Peyer's patch (tissue), 4 donors: ENCODE data around the gene B3GNT8. TPM values are rescaled to one million over a fixed set of nuclear protein-coding genes. Genes with fewer than 3 reads are reported as not detected.
"Not testable (repeated sequence)": the region's sequence is repeated elsewhere in the genome, so short reads cannot be mapped to it uniquely, and the experiment has no call there.

Experiments used
- DNase-seq, 3 donors: peaks; one replicate each; pipeline ENCODE4 v3.0.0-alpha.2; 2017 to 2019
- H3K27ac ChIP-seq, 4 donors: fragments of 200-600 bp; sonication (generic); one replicate each; pipeline ENCODE4 v1.5.1; 2016 to 2019
- H3K27me3 ChIP-seq, 2 donors: fragments of 200-600 bp; sonication (generic); one replicate each; pipeline ENCODE4 v1.5.1; 2019
- H3K36me3 ChIP-seq, 3 donors: fragments of 200-600 bp; sonication (generic); one replicate each; pipeline ENCODE4 v1.5.1; 2016 to 2019
- H3K4me1 ChIP-seq, 4 donors: fragments of 200-600 bp; sonication (generic); one replicate each; pipeline ENCODE4 v1.5.1; 2016 to 2019
- H3K4me3 ChIP-seq, 4 donors: fragments of 200-600 bp; sonication (generic); 1 replicate in 3 of 4; 2 replicates in 1 of 4; pipeline ENCODE4 v1.5.1; 2016 to 2019; ENCODE audit warnings: mild to moderate bottlenecking in 1 of 4
- H3K9me3 ChIP-seq, 4 donors: fragments of 200-600 bp; sonication (generic); one replicate each; pipeline ENCODE4 v1.5.1; 2016 to 2019; ENCODE audit warnings: mild to moderate bottlenecking in 1 of 4
- POLR2A ChIP-seq, 2 donors: fragments of 450-650 bp; IDR thresholded peaks; one replicate each; pipeline ENCODE4 v1.5.1; 2017; ENCODE audit warnings: antibody characterized with exemption in 2 of 2, mild to moderate bottlenecking in 2 of 2, moderate library complexity in 2 of 2
- total RNA-seq, 4 donors: library from RNA; depleted of rRNA; stranded (reverse); fragments of >200 nt; gene quantifications; one replicate each; pipeline ENCODE4 v1.1.0, GENCODE V29; 2016
- TF ChIP-seq, protein P1 (sequence below), 6 experiments: fragments of 450-650 bp in 4 of 6; fragments of 200-600 bp in 2 of 6; sonication (generic) in 1 of 6; IDR thresholded peaks; one replicate each; pipeline ENCODE4 v1.5.1; 2017 to 2019; ENCODE audit warnings: antibody characterized with exemption in 6 of 6, mild to moderate bottlenecking in 3 of 6, moderate library complexity in 1 of 6

The B3GNT8 gene
- total RNA-seq, 4 donors from 2014 or later, result 15.7 to 98.4 (median 62.8) TPM

DNA sequence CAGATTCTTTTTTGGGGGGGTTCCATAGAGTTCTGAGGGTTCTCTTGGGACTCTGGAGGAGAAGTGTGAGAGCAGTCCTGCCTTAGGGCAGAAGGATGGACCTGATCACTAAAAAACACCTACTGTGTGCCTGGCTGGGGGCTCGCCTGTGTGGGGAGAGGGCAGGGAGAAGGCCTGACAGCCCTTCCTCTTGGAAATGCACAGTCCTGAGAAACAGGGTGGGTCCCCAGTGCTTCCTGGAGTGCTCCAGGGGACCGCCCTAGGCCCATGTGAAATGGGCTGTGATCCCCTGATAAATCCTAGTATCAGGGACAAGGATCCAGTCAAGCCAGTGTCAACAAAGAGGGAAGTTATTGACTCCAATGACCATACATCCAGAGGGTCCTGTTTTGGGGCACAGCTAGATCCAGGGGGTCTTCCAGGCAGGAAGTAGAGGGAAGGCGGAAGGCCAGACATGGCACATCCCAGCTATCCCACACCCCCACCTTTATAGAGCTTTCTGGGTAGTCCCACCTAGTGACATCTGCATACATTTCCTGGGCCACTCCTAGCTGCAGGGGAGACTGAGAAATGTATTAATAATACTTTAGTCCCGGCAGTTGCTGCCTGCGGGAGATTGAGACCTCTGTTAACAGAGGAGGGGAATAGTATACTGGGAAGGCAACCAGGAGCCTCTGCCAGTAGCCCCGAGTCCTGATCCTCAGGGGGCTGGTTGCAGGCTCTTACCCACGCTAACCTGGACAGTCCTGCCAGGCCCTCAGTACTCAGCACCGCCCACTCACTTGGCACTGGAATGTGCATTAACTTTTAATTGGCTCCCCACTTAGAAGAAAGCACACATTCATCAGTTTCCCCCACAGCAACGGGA, 15.8 kb downstream of the B3GNT8 start:
- Histone ChIP-seq H3K4me3 (no peak overlapping the region), H3K4me1 (peaks cover 0 to 42% (median 3%) of the 10 kb centered on the region in 4 donors), H3K27ac (no peak overlapping the region), H3K27me3 (no peaks in the 10 kb centered on the region), H3K9me3 (no peaks in the 10 kb centered on the region), H3K36me3 (peaks cover 0 to 52% (median 0%) of the 10 kb centered on the region in 3 donors)
- TF ChIP-seq, protein P1, sequence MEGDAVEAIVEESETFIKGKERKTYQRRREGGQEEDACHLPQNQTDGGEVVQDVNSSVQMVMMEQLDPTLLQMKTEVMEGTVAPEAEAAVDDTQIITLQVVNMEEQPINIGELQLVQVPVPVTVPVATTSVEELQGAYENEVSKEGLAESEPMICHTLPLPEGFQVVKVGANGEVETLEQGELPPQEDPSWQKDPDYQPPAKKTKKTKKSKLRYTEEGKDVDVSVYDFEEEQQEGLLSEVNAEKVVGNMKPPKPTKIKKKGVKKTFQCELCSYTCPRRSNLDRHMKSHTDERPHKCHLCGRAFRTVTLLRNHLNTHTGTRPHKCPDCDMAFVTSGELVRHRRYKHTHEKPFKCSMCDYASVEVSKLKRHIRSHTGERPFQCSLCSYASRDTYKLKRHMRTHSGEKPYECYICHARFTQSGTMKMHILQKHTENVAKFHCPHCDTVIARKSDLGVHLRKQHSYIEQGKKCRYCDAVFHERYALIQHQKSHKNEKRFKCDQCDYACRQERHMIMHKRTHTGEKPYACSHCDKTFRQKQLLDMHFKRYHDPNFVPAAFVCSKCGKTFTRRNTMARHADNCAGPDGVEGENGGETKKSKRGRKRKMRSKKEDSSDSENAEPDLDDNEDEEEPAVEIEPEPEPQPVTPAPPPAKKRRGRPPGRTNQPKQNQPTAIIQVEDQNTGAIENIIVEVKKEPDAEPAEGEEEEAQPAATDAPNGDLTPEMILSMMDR (IDR thresholded peaks at IDR 0.05), result no peak
- TF ChIP-seq POLR2A (IDR thresholded peaks at IDR 0.05), result no peak
- DNase-seq, result no peak

GRCh38 chr19:41410336-41411054, 16.7 kb downstream of the B3GNT8 start:
- Histone ChIP-seq H3K4me3 (no peak overlapping the region), H3K27me3 (no peaks in the 10 kb centered on the region), H3K9me3 (no peaks in the 10 kb centered on the region), H3K4me1 (peaks cover 0 to 41% (median 3%) of the 10 kb centered on the region in 4 donors), H3K27ac (peak overlapping the region in 1 of 4 donors; percentile 39), H3K36me3 (peaks cover 0 to 49% (median 0%) of the 10 kb centered on the region in 3 donors)
- no peak for DNase-seq
- TF ChIP-seq, protein P1 (IDR thresholded peaks at IDR 0.05), result no peak
- no peak for TF ChIP-seq POLR2A (IDR thresholded peaks at IDR 0.05)

GRCh38 chr19:41409288-41409687, 17.9 kb downstream of the B3GNT8 start:
- no peak overlapping the region for H3K4me3 ChIP-seq
- H3K27me3 ChIP-seq, result no peaks in the 10 kb centered on the region
- DNase-seq, result no peak
- H3K9me3 ChIP-seq, result no peaks in the 10 kb centered on the region
- TF ChIP-seq, protein P1 (IDR thresholded peaks at IDR 0.05), result no peak
- TF ChIP-seq POLR2A (IDR thresholded peaks at IDR 0.05), result no peak
- H3K4me1 ChIP-seq, result peaks cover 0 to 29% (median 3%) of the 10 kb centered on the region in 4 donors
- H3K27ac ChIP-seq, result peak overlapping the region in 2 of 4 donors; percentile 14 to 17
- H3K36me3 ChIP-seq, result peaks cover 0 to 37% (median 0%) of the 10 kb centered on the region in 3 donors

DNA sequence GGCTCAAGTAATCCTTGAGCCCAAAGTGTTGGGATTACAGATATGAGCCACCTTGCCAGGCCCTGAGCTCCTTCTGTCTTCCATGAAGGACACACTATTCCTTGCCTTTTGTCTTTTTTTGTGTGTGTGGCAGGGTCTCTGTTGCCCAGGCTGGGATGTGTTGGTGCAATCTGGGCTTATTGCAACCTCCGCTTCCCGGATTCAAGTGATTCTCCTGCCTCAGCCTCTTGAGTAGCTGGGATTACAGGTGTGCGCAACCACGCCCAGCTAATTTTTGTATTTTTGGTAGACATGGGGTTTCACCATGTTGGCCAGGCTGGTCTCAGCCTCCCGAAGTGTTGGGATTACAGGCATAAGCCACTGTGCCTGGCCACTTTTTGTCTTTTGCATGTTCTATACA, 18.3 kb downstream of the B3GNT8 start:
- not testable (repeated sequence) for H3K27me3 ChIP-seq, H3K4me3 ChIP-seq, H3K9me3 ChIP-seq, DNase-seq
- Histone ChIP-seq H3K27ac (peak overlapping the region in 2 of 4 donors; percentile 14 to 17), H3K4me1 (peaks cover 0 to 29% (median 3%) of the 10 kb centered on the region in 4 donors), H3K36me3 (peaks cover 0 to 32% (median 0%) of the 10 kb centered on the region in 3 donors)

DNA sequence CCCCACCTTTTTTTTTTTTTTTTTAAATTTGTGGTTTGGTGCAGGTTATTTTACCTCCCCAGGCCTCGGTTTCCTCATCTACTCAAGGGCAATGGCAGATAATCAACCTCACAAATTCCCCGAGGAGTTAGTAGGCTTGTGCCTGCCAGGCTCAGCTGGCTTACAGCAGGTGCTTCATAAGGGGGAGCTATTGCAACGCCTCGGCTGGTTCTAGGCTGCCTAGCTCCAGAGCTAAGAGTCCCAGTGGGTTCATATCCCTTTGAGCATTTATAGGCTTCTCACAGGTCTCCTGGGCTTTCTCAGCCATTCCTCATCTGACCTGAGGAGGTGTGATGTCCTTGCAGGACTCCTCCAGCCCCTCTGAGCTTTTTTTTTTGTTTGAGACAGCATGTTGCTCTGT, 18.9 kb downstream of the B3GNT8 start:
- Histone ChIP-seq H3K27ac (no peak overlapping the region), H3K27me3 (no peaks in the 10 kb centered on the region), H3K9me3 (no peaks in the 10 kb centered on the region), H3K4me3 (no peak overlapping the region), H3K4me1 (peaks cover 0 to 29% (median 3%) of the 10 kb centered on the region in 4 donors), H3K36me3 (peaks cover 0 to 27% (median 0%) of the 10 kb centered on the region in 3 donors)
- DNase-seq, result no peak
- no peak for TF ChIP-seq POLR2A (IDR thresholded peaks at IDR 0.05)
- TF ChIP-seq, protein P1 (IDR thresholded peaks at IDR 0.05), result peak in 2 of 6 experiments; percentile 26

GRCh38 chr19:41407271-41407670, 19.9 kb downstream of the B3GNT8 start:
- TF ChIP-seq, protein P1 (IDR thresholded peaks at IDR 0.05), result no peak
- no peak for TF ChIP-seq POLR2A (IDR thresholded peaks at IDR 0.05)
- no peak for DNase-seq
- H3K27ac ChIP-seq, result no peak overlapping the region
- no peaks in the 10 kb centered on the region for H3K27me3 ChIP-seq
- peaks cover 0 to 29% (median 3%) of the 10 kb centered on the region in 4 donors for H3K4me1 ChIP-seq
- peaks cover 0 to 26% (median 0%) of the 10 kb centered on the region in 3 donors for H3K36me3 ChIP-seq
- H3K9me3 ChIP-seq, result no peaks in the 10 kb centered on the region
- no peak overlapping the region for H3K4me3 ChIP-seq
